ENCODE measurements around the gene LILRB1.
"Not testable (repeated sequence)": the region's sequence is repeated elsewhere in the genome, so short reads cannot be mapped to it uniquely, and the experiment has no call there.

The LILRB1 gene

DNA sequence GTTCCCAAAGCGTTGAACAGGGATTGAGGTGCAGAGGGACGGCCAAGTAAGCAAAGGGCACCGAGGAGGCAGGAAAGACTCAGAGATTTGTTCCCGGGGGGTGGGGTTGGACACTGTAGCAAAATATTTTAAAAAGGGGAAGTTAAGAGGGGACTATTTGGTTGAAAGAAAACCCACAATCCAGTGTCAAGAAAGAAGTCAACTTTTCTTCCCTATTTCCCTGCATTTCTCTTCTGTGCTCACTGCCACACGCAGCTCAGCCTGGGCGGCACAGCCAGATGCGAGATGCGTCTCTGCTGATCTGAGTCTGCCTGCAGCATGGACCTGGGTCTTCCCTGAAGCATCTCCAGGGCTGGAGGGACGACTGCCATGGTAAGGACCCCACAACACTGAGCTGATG, at the start of gene LILRB1:
TSS of gene LILRB1 (plus strand) at position 223 of the 400 bp plus-strand sequence. CDS start 590 bp downstream, outside the sequence.
- H3K36me3 ChIP-seq (ENCODE audit: insufficient read depth, low read length); H3K4me3 ChIP-seq; DNase-seq (ENCODE audit: low read depth, low spot score); H3K9ac ChIP-seq (ENCODE audit: insufficient read length); H3K27ac ChIP-seq; H3K9me3 ChIP-seq (ENCODE audit: low read depth, low read length): not testable (repeated sequence)

DNA sequence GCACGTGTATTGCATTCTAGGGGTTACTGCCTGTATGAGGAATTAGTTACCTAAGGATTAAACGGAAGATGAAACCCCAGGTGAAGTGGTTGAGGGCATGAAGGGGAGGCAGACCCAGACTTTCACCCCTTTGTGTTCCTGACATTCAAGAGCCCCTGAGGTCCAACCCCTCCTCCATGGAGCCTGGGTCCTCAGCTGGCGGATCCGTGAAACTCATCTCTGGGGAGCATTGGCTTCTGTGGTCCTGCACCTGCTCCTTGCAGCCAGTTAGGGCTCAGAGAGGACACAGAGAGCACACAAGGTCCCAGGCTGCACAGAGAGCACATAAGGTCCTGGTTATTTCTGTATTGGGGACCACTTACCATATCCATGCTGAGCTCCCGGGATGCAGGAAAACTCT, 43.9 kb upstream of the LILRB1 start:
- TF ChIP-seq EZH2 (IDR thresholded peaks at IDR 0.05) (no peak), POLR2AphosphoS5 (IDR thresholded peaks at IDR 0.05; ENCODE audit: borderline replicate concordance, low read depth, low read length) (no peak), FOXP2 (optimal IDR thresholded peaks at IDR 0.05; ENCODE audit: control extremely low read depth, extremely low read length, insufficient read depth) (no peak)
- Histone ChIP-seq H3K36me3 (ENCODE audit: insufficient read depth, low read length) (no peaks in the 10 kb centered on the region), H3K27ac (no peak overlapping the region), H3K9ac (ENCODE audit: insufficient read length) (no peak overlapping the region), H3K9me3 (ENCODE audit: low read depth, low read length) (no peaks in the 10 kb centered on the region), H3K4me3 (no peak overlapping the region)
- DNase-seq (ENCODE audit: low read depth, low spot score), result no peak

DNA sequence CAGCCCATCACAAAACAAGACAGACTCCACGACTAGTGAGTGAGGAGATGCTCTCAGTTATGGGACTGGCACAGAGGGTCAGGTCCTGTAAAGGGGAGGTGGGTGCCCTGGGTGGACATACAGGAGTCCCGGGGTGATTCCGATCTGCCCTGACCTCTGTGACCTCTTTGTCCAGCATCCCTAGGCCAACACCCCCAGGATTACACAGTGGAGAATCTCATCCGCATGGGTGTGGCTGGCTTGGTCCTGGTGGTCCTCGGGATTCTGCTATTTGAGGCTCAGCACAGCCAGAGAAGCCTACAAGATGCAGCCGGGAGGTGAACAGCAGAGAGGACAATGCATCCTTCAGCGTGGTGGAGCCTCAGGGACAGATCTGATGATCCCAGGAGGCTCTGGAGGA, 43.3 kb upstream of the LILRB1 start:
- DNase-seq (ENCODE audit: low read depth, low spot score), result no peak
- H3K36me3 ChIP-seq (ENCODE audit: insufficient read depth, low read length), result no peaks in the 10 kb centered on the region
- TF ChIP-seq EZH2 (IDR thresholded peaks at IDR 0.05) (no peak), POLR2AphosphoS5 (IDR thresholded peaks at IDR 0.05; ENCODE audit: borderline replicate concordance, low read depth, low read length) (no peak), FOXP2 (optimal IDR thresholded peaks at IDR 0.05; ENCODE audit: control extremely low read depth, extremely low read length, insufficient read depth) (no peak)
- no peak overlapping the region for H3K9ac ChIP-seq (ENCODE audit: insufficient read length)
- no peak overlapping the region for H3K4me3 ChIP-seq
- H3K9me3 ChIP-seq (ENCODE audit: low read depth, low read length), result no peaks in the 10 kb centered on the region
- no peak overlapping the region for H3K27ac ChIP-seq

DNA sequence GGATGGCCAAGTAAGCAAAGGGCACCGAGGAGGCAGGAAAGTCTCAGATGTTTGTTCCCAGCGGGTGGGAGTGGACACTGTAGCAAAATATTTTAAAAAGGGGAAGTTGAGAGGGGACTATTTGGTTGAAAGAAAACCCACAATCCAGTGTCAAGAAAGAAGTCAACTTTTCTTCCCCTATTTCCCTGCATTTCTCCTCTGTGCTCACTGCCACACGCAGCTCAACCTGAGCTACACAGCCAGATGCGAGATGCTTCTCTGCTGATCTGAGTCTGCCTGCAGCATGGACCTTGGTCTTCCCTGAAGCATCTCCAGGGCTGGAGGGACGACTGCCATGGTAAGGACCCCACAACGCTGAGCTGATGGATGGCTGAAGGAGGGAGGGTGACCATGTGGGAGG, 36.8 kb upstream of the LILRB1 start, which contains the start of gene LILRA1:
TSS of gene LILRA1 (plus strand) at position 188 of the 400 bp plus-strand sequence. CDS start 613 bp downstream, outside the sequence.
- H3K9me3 ChIP-seq (ENCODE audit: low read depth, low read length); H3K9ac ChIP-seq (ENCODE audit: insufficient read length); H3K4me3 ChIP-seq; H3K27ac ChIP-seq; H3K36me3 ChIP-seq (ENCODE audit: insufficient read depth, low read length); DNase-seq (ENCODE audit: low read depth, low spot score): not testable (repeated sequence)

DNA sequence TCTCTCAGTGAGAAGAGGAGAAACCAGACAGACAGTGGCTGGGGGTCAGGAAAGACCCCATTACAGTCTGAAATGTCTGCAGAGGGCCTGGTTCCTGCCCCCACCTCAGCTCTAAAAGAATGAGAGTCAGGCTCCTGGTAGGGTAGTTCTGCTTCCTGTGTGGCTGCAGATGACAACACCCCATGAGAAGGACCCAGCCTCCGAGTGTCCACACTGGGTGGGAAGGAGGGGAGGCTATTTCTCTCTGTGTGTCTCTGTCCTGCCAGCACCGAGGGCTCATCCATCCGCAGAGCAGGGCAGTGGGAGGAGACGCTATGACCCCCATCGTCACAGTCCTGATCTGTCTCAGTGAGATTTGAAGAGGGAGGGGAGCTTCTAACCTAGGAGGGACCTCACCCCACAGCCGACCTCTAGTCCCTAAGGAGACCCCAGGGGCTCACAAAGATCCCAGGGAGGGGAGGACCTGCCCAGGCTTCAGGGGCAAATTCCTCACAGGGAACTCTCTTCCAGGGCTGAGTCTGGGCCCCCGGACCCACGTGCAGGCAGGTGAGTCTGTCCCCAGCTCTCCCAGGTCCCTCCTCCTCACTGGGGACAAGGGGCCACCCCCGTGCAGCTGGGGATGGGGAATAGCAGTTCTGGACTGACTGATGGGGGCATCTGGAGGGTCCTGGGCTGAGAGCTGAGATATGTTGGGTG, 36.2 kb upstream of the LILRB1 start:
- DNase-seq (ENCODE audit: low read depth, low spot score); H3K27ac ChIP-seq; H3K9me3 ChIP-seq (ENCODE audit: low read depth, low read length); H3K9ac ChIP-seq (ENCODE audit: insufficient read length); H3K36me3 ChIP-seq (ENCODE audit: insufficient read depth, low read length); H3K4me3 ChIP-seq: not testable (repeated sequence)

DNA sequence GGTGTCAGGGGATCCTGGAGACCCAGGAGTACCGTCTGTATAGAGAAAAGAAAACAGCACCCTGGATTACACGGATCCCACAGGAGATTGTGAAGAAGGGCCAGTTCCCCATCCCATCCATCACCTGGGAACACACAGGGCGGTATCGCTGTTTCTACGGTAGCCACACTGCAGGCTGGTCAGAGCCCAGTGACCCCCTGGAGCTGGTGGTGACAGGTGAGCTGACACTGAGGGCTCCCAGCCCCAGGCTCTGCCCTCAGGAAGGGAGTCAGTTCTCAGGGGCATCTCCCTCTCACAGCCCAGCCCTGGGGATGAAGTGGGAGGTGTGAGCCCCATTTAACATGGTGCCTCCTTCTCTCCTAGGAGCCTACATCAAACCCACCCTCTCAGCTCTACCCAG, 35.5 kb upstream of the LILRB1 start:
- H3K36me3 ChIP-seq (ENCODE audit: insufficient read depth, low read length), result no peaks in the 10 kb centered on the region
- TF ChIP-seq EZH2 (IDR thresholded peaks at IDR 0.05), result no peak
- TF ChIP-seq FOXP2 (optimal IDR thresholded peaks at IDR 0.05; ENCODE audit: control extremely low read depth, extremely low read length, insufficient read depth), result no peak
- H3K27ac ChIP-seq, result no peak overlapping the region
- no peak for DNase-seq (ENCODE audit: low read depth, low spot score)
- H3K9ac ChIP-seq (ENCODE audit: insufficient read length), result no peak overlapping the region
- H3K4me3 ChIP-seq, result no peak overlapping the region
- H3K9me3 ChIP-seq (ENCODE audit: low read depth, low read length), result no peaks in the 10 kb centered on the region

DNA sequence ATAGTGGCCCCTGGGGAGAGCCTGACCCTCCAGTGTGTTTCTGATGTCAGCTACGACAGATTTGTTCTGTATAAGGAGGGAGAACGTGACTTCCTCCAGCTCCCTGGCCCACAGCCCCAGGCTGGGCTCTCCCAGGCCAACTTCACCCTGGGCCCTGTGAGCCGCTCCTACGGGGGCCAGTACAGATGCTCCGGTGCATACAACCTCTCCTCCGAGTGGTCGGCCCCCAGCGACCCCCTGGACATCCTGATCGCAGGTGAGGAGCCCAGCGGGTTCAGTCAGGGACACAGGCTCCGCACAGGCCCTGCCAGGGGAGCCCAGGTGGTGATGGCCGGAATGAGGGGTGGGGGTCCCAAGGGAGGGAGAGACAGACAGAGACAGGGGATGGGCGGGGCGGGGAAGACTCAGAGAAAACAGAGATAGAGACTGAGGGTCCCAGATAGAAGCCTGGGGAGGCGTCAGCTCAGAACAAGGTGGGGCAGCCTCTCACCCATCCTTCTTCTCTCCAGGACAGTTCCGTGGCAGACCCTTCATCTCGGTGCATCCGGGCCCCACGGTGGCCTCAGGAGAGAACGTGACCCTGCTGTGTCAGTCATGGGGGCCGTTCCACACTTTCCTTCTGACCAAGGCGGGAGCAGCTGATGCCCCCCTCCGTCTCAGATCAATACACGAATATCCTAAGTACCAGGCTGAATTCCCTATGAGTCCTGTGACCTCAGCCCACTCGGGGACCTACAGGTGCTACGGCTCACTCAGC, 34.4 kb upstream of the LILRB1 start:
- not testable (repeated sequence) for DNase-seq (ENCODE audit: low read depth, low spot score); H3K36me3 ChIP-seq (ENCODE audit: insufficient read depth, low read length); H3K9ac ChIP-seq (ENCODE audit: insufficient read length); H3K4me3 ChIP-seq; H3K27ac ChIP-seq; H3K9me3 ChIP-seq (ENCODE audit: low read depth, low read length)

DNA sequence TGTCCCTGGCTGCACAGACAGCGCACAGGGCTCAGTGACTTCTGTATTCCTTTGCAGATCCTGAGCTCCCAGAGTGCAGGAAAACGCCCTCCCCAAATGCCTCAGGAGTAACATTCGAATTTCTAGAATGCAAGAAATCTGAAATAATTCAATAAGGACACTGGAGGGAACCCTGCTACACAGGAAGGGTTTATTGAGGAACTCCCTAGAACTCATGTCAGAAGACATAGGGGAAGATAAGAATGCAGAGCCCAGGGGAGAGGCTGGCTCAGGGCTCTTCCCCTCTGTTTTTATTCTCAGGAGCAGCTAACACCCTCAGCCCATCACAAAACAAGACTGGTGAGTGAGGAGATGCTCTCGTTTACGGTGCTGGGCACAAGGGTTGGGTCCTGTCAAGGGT, 30.1 kb upstream of the LILRB1 start:
- H3K36me3 ChIP-seq (ENCODE audit: insufficient read depth, low read length), result no peaks in the 10 kb centered on the region
- no peak for DNase-seq (ENCODE audit: low read depth, low spot score)
- H3K9me3 ChIP-seq (ENCODE audit: low read depth, low read length), result no peaks in the 10 kb centered on the region
- H3K27ac ChIP-seq, result no peak overlapping the region
- TF ChIP-seq EZH2 (IDR thresholded peaks at IDR 0.05) (no peak), POLR2AphosphoS5 (IDR thresholded peaks at IDR 0.05; ENCODE audit: borderline replicate concordance, low read depth, low read length) (no peak), FOXP2 (optimal IDR thresholded peaks at IDR 0.05; ENCODE audit: control extremely low read depth, extremely low read length, insufficient read depth) (no peak)
- H3K4me3 ChIP-seq, result no peak overlapping the region
- H3K9ac ChIP-seq (ENCODE audit: insufficient read length), result no peak overlapping the region

DNA sequence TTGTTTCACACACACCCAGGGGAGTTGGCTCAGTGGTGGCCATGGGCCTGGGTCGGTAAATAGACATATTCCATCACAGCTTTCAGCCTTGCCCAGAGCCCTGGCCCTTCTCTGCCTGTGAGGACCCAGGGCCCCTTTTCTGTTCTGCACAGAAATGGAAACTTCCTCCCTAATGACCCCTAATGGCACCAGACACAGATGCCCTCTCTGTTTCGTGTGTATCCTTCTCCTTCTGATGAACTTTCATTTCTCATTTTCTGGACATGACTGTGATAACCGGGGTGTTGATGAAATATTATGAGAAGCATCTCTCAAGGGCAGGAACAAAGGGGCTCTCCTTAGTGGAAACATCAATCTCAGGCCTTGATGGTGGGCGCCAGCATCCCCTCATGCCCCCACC, 24.1 kb upstream of the LILRB1 start:
- no peak for DNase-seq (ENCODE audit: low read depth, low spot score)
- Histone ChIP-seq H3K9ac (ENCODE audit: insufficient read length) (no peak overlapping the region), H3K36me3 (ENCODE audit: insufficient read depth, low read length) (no peaks in the 10 kb centered on the region), H3K27ac (no peak overlapping the region), H3K4me3 (no peak overlapping the region), H3K9me3 (ENCODE audit: low read depth, low read length) (no peaks in the 10 kb centered on the region)
- TF ChIP-seq EZH2 (IDR thresholded peaks at IDR 0.05) (no peak), FOXP2 (optimal IDR thresholded peaks at IDR 0.05; ENCODE audit: control extremely low read depth, extremely low read length, insufficient read depth) (no peak), POLR2AphosphoS5 (IDR thresholded peaks at IDR 0.05; ENCODE audit: borderline replicate concordance, low read depth, low read length) (no peak)

All from SK-N-MC (cell line).